CD4-positive, alpha-beta memory T cell (primary cell): Measurements from ENCODE around the gene MED22. TPM values are rescaled to one million over a fixed set of nuclear protein-coding genes. Genes with fewer than 3 reads are reported as not detected.
"Not testable (repeated sequence)": the region's sequence is repeated elsewhere in the genome, so short reads cannot be mapped to it uniquely, and the experiment has no call there.

Source experiments
- CTCF ChIA-PET: fragments of 350-600 bp; sonication (Branson Sonifier 250); formaldehyde crosslinking; loops from one replicate; lab custom pipeline; 2021; ENCODE audit warnings: inconsistent platforms; ENCODE audit not compliant: partially characterized antibody; lab: Charles Lee
- POLR2A ChIA-PET: fragments of 350-600 bp; sonication (Branson Sonifier 250); formaldehyde crosslinking; loops from one replicate; lab custom pipeline; 2021; ENCODE audit not compliant: partially characterized antibody; lab: Charles Lee
- DNase-seq, 5 donors: peaks; one replicate each; pipeline versions ENCODE4 v3.0.0 to v3.0.0-alpha.2; 2020 to 2022; ENCODE audit warnings: mixed read lengths in 1 of 5
- H3K27ac ChIP-seq: one replicate; pipeline ENCODE4 v1.7.0; 2013; ENCODE audit warnings: low read depth, low read length
- H3K27me3 ChIP-seq: 2 replicates; pipeline ENCODE4 v1.7.0; 2013; ENCODE audit warnings: mild to moderate bottlenecking, low read length, moderate library complexity; ENCODE audit not compliant: insufficient read depth
- H3K36me3 ChIP-seq: 2 replicates; pipeline ENCODE4 v1.7.0; 2013; ENCODE audit warnings: mild to moderate bottlenecking, low read length, moderate library complexity; ENCODE audit not compliant: insufficient read depth
- H3K4me1 ChIP-seq: 2 replicates; pipeline ENCODE4 v1.7.0; 2013; ENCODE audit warnings: mild to moderate bottlenecking, low read length, moderate library complexity; ENCODE audit not compliant: insufficient read depth
- H3K4me3 ChIP-seq, 2 donors: one replicate each; pipeline ENCODE4 v1.7.0; 2013; ENCODE audit warnings: low read length in 2 of 2, mild to moderate bottlenecking in 1 of 2
- H3K9me3 ChIP-seq, 2 donors: one replicate each; pipeline ENCODE4 v1.7.0; 2013; ENCODE audit warnings: low read length in 2 of 2, control low read depth in 1 of 2; ENCODE audit not compliant: control insufficient read depth in 1 of 2
- H3K27ac Mint-ChIP-seq, 7 donors: one replicate each; pipeline ENCODE4 v1.8.0; 2020 to 2021; ENCODE audit warnings: mixed read lengths in 7 of 7, mild to moderate bottlenecking in 6 of 7, inconsistent platforms in 3 of 7, moderate library complexity in 3 of 7
- H3K27me3 Mint-ChIP-seq, 2 donors: one replicate each; pipeline ENCODE4 v1.8.0; 2020 to 2021; ENCODE audit warnings: mixed read lengths in 2 of 2
- H3K36me3 Mint-ChIP-seq, 2 donors: one replicate each; pipeline ENCODE4 v1.8.0; 2020 to 2021; ENCODE audit warnings: mixed read lengths in 2 of 2, inconsistent platforms in 1 of 2, mild to moderate bottlenecking in 1 of 2
- H3K4me1 Mint-ChIP-seq, 4 donors: one replicate each; pipeline ENCODE4 v1.8.0; 2020 to 2021; ENCODE audit warnings: mixed read lengths in 4 of 4, mild to moderate bottlenecking in 1 of 4
- H3K4me3 Mint-ChIP-seq, 8 donors: one replicate each; pipeline ENCODE4 v1.8.0; 2020 to 2021; ENCODE audit warnings: mixed read lengths in 8 of 8, mild to moderate bottlenecking in 7 of 8, moderate library complexity in 6 of 8, inconsistent platforms in 3 of 8
- H3K9me3 Mint-ChIP-seq, 8 donors: one replicate each; pipeline ENCODE4 v1.8.0; 2020 to 2021; ENCODE audit warnings: mixed read lengths in 8 of 8, mild to moderate bottlenecking in 5 of 8, inconsistent platforms in 3 of 8, moderate library complexity in 1 of 8
- intact Hi-C: fragments of 100-400 bp; cut with micrococcal nuclease; formaldehyde crosslinking; loops from one replicate; pipeline ENCODE4 v1.15.1; 2023
- polyA plus RNA-seq, 2 donors: library from polyadenylated mRNA; unstranded; fragments of 300-500 nt; fragmentation: Illumina TruSeq; gene quantifications; one replicate each; pipeline ENCODE4 v1.2.3, GENCODE V29; 2021
- total RNA-seq, 2 experiments: library from RNA; stranded (reverse); gene quantifications; one replicate each; pipeline ENCODE4 v1.2.3, GENCODE V29; 2021

Gene MED22
- total and polyA plus RNA-seq, 4 experiments from 2014 or later: 8.1 to 42.8 (median 28.1) TPM

- H3K4me3 Mint-ChIP-seq: peak overlapping the region; percentile 52 to 79 (median 65)
- peak overlapping the region in 5 of 7 donors; percentile 22 to 87 (median 65) for H3K27ac Mint-ChIP-seq
- peaks cover 0 to 11% of the 10 kb centered on the region in 2 donors for H3K36me3 Mint-ChIP-seq
- H3K9me3 Mint-ChIP-seq, H3K9me3 ChIP-seq, H3K27me3 Mint-ChIP-seq, H3K4me3 ChIP-seq, intact Hi-C loops, H3K36me3 ChIP-seq, H3K27ac ChIP-seq, H3K27me3 ChIP-seq: not testable (repeated sequence)
- DNase-seq: peak in 1 of 5 donors; percentile 7
- POLR2A ChIA-PET: interaction anchor here (0.9 to 18.7 kb wide), 6 partner anchors 9 to 102 kb away, joined by 3 to 437 read pairs (median 4); partner anchors contain the start of genes MED22, RPL7A, SLC2A6 and SURF1
- CTCF ChIA-PET: interaction anchor here (1.3 to 1.5 kb wide), 2 partner anchors 19 to 191 kb away, joined by 3 to 6 read pairs; no protein-coding TSS in a partner anchor
- peaks cover 33% of the 10 kb centered on the region for H3K4me1 ChIP-seq
- H3K4me1 Mint-ChIP-seq: peaks cover 14 to 28% (median 22%) of the 10 kb centered on the region in 4 donors
Observed at GRCh38 chr9:133377280-133377679, 29.3 kb upstream of the MED22 start.

- H3K36me3 ChIP-seq: peaks cover 4% of the 10 kb centered on the region
- Mint-ChIP-seq H3K9me3 (no peaks in the 10 kb centered on the region), H3K36me3 (peaks cover 0 to 17% of the 10 kb centered on the region in 2 donors), H3K4me1 (peaks cover 27 to 40% (median 35%) of the 10 kb centered on the region in 4 donors), H3K27me3 (no peaks in the 10 kb centered on the region), H3K4me3 (peak within 1 kb of the TSS; percentile 89 to 97 (median 92)), H3K27ac (peak within 1 kb of the TSS; percentile 82 to 98 (median 96))
- no peaks in the 10 kb centered on the region for H3K9me3 ChIP-seq
- ChIA-PET POLR2A (interaction anchor here (0.8 to 18.7 kb wide), 8 partner anchors 9 to 103 kb away, joined by 3 to 437 read pairs (median 4); partner anchors contain the start of genes MED22, RPL7A, SLC2A6 and SURF1), CTCF (interaction anchor here (0.6 to 5.5 kb wide), 4 partner anchors 18 to 190 kb away, joined by 3 to 51 read pairs (median 4); partner anchors contain the start of genes SURF1 and SURF2)
- H3K4me1 ChIP-seq: peaks cover 45% of the 10 kb centered on the region
- H3K27ac ChIP-seq: peak within 1 kb of the TSS; percentile 89
- H3K4me3 ChIP-seq: peak within 1 kb of the TSS; percentile 59 to 72
- DNase-seq: peak; percentile 89 to 95 (median 92)
- intact Hi-C loops: loop anchor here (1.0 kb wide), 4 partner anchors 20 to 42 kb away; partner anchors contain the start of genes MED22, REXO4, RPL7A and SURF1
- H3K27me3 ChIP-seq: no peaks in the 10 kb centered on the region
Observed at GRCh38 chr9:133375724-133376654, 28.1 kb upstream of the MED22 start, which contains the start of the genes STKLD1 and SURF4. STKLD1 (plus strand) TSS chr9:133376366; CDS start chr9:133376474, 108 bp downstream. SURF4 (minus strand) TSS chr9:133376060; CDS start chr9:133375969, 91 bp downstream.

- peak overlapping the region; percentile 82 to 98 (median 96) for H3K27ac Mint-ChIP-seq
- ChIA-PET POLR2A (interaction anchor here (0.6 to 18.7 kb wide), 4 partner anchors 12 to 35 kb away, joined by 3 to 437 read pairs (median 5); partner anchors contain the start of genes MED22, RPL7A, SURF1 and SURF2), CTCF (interaction anchor here (0.6 to 5.5 kb wide), 6 partner anchors 19 to 242 kb away, joined by 3 to 52 read pairs (median 4); partner anchors contain the start of genes RPL7A, SURF1 and SURF2)
- H3K27me3 ChIP-seq: no peaks in the 10 kb centered on the region
- intact Hi-C loops: no loop called here
- H3K4me3 ChIP-seq: peak overlapping the region; percentile 59 to 72
- H3K4me1 Mint-ChIP-seq: peaks cover 34 to 48% (median 43%) of the 10 kb centered on the region in 4 donors
- peak overlapping the region; percentile 89 to 97 (median 92) for H3K4me3 Mint-ChIP-seq
- no peaks in the 10 kb centered on the region for H3K27me3 Mint-ChIP-seq
- H3K36me3 ChIP-seq: peaks cover 4% of the 10 kb centered on the region
- peak overlapping the region; percentile 89 for H3K27ac ChIP-seq
- H3K4me1 ChIP-seq: peaks cover 53% of the 10 kb centered on the region
- H3K9me3 ChIP-seq: no peaks in the 10 kb centered on the region
- peaks cover 0 to 23% of the 10 kb centered on the region in 2 donors for H3K36me3 Mint-ChIP-seq
- peak in 2 of 5 donors; percentile 20 to 44 for DNase-seq
- H3K9me3 Mint-ChIP-seq: no peaks in the 10 kb centered on the region
Observed at GRCh38 chr9:133375116-133375723, 27.3 kb upstream of the MED22 start.

- Histone ChIP-seq H3K4me1 (peaks cover 58% of the 10 kb centered on the region), H3K27me3 (no peaks in the 10 kb centered on the region), H3K9me3 (no peaks in the 10 kb centered on the region), H3K27ac (peak overlapping the region; percentile 89), H3K4me3 (peak overlapping the region; percentile 59 to 72), H3K36me3 (peaks cover 6% of the 10 kb centered on the region)
- H3K4me3 Mint-ChIP-seq: peak overlapping the region; percentile 89 to 97 (median 92)
- ChIA-PET POLR2A (interaction anchor here (0.6 to 18.7 kb wide), 5 partner anchors 12 to 44 kb away, joined by 3 to 437 read pairs (median 3); partner anchors contain the start of genes MED22, RPL7A, SURF1 and SURF2), CTCF (interaction anchor here (1.0 to 5.5 kb wide), 6 partner anchors 19 to 242 kb away, joined by 3 to 52 read pairs (median 10); partner anchors contain the start of genes RPL7A, SURF1 and SURF2)
- H3K9me3 Mint-ChIP-seq: no peaks in the 10 kb centered on the region
- intact Hi-C loops: no loop called here
- H3K27me3 Mint-ChIP-seq: no peaks in the 10 kb centered on the region
- peaks cover 0 to 27% of the 10 kb centered on the region in 2 donors for H3K36me3 Mint-ChIP-seq
- peaks cover 40 to 54% (median 49%) of the 10 kb centered on the region in 4 donors for H3K4me1 Mint-ChIP-seq
- peak overlapping the region; percentile 82 to 98 (median 96) for H3K27ac Mint-ChIP-seq
- peak; percentile 38 to 75 (median 40) for DNase-seq
Observed at GRCh38 chr9:133374612-133375115, 26.7 kb upstream of the MED22 start.

GRCh38 chr9:133372144-133372543 is 24.2 kb upstream of the MED22 start:
- H3K4me3 ChIP-seq: peak overlapping the region; percentile 41 to 43
- CTCF ChIA-PET: interaction anchor here (1.1 to 5.5 kb wide), 11 partner anchors 10 to 191 kb away, joined by 3 to 52 read pairs (median 15); partner anchors contain the start of genes SURF1 and SURF2
- DNase-seq: peak in 1 of 5 donors; percentile 23
- intact Hi-C loops: no loop called here
- Mint-ChIP-seq H3K4me1 (peaks cover 54 to 79% (median 65%) of the 10 kb centered on the region in 4 donors), H3K27ac (peak overlapping the region; percentile 82 to 97 (median 91)), H3K36me3 (peaks cover 4 to 39% of the 10 kb centered on the region in 2 donors), H3K27me3 (no peaks in the 10 kb centered on the region), H3K9me3 (no peaks in the 10 kb centered on the region), H3K4me3 (peak overlapping the region; percentile 61 to 88 (median 78))
- no peaks in the 10 kb centered on the region for H3K9me3 ChIP-seq
- no peaks in the 10 kb centered on the region for H3K27me3 ChIP-seq
- peaks cover 84% of the 10 kb centered on the region for H3K4me1 ChIP-seq
- peak overlapping the region; percentile 85 for H3K27ac ChIP-seq
- POLR2A ChIA-PET: interaction anchor here (0.9 to 18.7 kb wide), 8 partner anchors 10 to 329 kb away, joined by 3 to 437 read pairs (median 5); partner anchors contain the start of genes MED22, RPL7A, SURF1 and SURF2
- H3K36me3 ChIP-seq: peaks cover 25% of the 10 kb centered on the region
